NCI-H2196 treated with DMSO at 0.1 percent for 48 hours (cell line): ENCODE results near the gene SLC35A3.
"Not testable (repeated sequence)": the region's sequence is repeated elsewhere in the genome, so short reads cannot be mapped to it uniquely, and the experiment has no call there.

Experiments
- DNase-seq: peaks from one replicate; lab custom pipeline; 2025; ENCODE audit not compliant: unreplicated experiment; lab: John Stamatoyannopoulos, UW

The SLC35A3 gene

GRCh38 chr1:99972066-99972465 lies 2.3 kb downstream of the SLC35A3 start:
- not testable (repeated sequence) for DNase-seq

GRCh38 chr1:99975529-99975928 lies 5.7 kb downstream of the SLC35A3 start:
- no peak for DNase-seq

GRCh38 chr1:99977326-99977725 lies 7.5 kb downstream of the SLC35A3 start:
- DNase-seq, result not testable (repeated sequence)

- no peak for DNase-seq
These were observed 8.4 kb downstream of the SLC35A3 start for GRCh38 chr1:99978218-99978617.

GRCh38 chr1:99979091-99979490 lies 9.3 kb downstream of the SLC35A3 start:
- DNase-seq, result no peak

GRCh38 chr1:99980928-99981327 lies 11.1 kb downstream of the SLC35A3 start:
- no peak for DNase-seq

- DNase-seq, result no peak
These were observed 16.9 kb downstream of the SLC35A3 start for GRCh38 chr1:99986656-99987225.

- no peak for DNase-seq
These were observed 18.5 kb downstream of the SLC35A3 start for GRCh38 chr1:99988210-99988765.

- DNase-seq, result no peak
These were observed 22.4 kb downstream of the SLC35A3 start for GRCh38 chr1:99992044-99992722.

- DNase-seq, result no peak
These were observed 23.1 kb downstream of the SLC35A3 start for GRCh38 chr1:99992760-99993467.

GRCh38 chr1:99993468-99993845 lies 23.7 kb downstream of the SLC35A3 start:
- no peak for DNase-seq

GRCh38 chr1:99994496-99994895 lies 24.7 kb downstream of the SLC35A3 start:
- no peak for DNase-seq

GRCh38 chr1:99996951-99997350 lies 27.2 kb downstream of the SLC35A3 start:
- no peak for DNase-seq

- DNase-seq, result no peak
These were observed 31.7 kb downstream of the SLC35A3 start for GRCh38 chr1:100001462-100001861.

GRCh38 chr1:100005424-100005823 lies 35.6 kb downstream of the SLC35A3 start:
- DNase-seq, result no peak

- no peak for DNase-seq
These were observed 36.9 kb downstream of the SLC35A3 start for GRCh38 chr1:100006688-100007087.

GRCh38 chr1:100009458-100009857 lies 39.7 kb downstream of the SLC35A3 start:
- no peak for DNase-seq

- DNase-seq, result no peak
These were observed 41.0 kb downstream of the SLC35A3 start for GRCh38 chr1:100010804-100011203.

- no peak for DNase-seq
These were observed 49.4 kb downstream of the SLC35A3 start for GRCh38 chr1:100019220-100019619.

GRCh38 chr1:100023482-100023881 lies 53.7 kb downstream of the SLC35A3 start:
- DNase-seq, result no peak

- DNase-seq, result no peak
These were observed 57.4 kb downstream of the SLC35A3 start for GRCh38 chr1:100027212-100027611.

GRCh38 chr1:100028765-100029164 lies 59.0 kb downstream of the SLC35A3 start:
- DNase-seq, result no peak
